HepG2 (cell line): ENCODE data around the gene FRMD3. TPM values are rescaled to one million over a fixed set of nuclear protein-coding genes. Genes with fewer than 3 reads are reported as not detected.

Experiments used
- ATAC-seq: fragments of 200-7000 bp; cut with Tn5 transposase; 3 replicates; pipeline ENCODE4 v1.9.1; 2020; ENCODE audit warnings: mild to moderate bottlenecking, moderate library complexity
- BruUV-seq: library from RNA; stranded (reverse); fragments of 400-500 nt; replicated peaks from 2 replicates; lab custom pipeline; 2021; lab: Mats Ljungman, UMichigan
- CTCF ChIA-PET: fragments of 300-600 bp; formaldehyde crosslinking; extraction: SDS; loops from one replicate; lab custom pipeline; 2021; ENCODE audit warnings: low total read pairs, inconsistent platforms, low intra/inter-chr PET ratio; lab: Yijun Ruan, JAX
- POLR2A ChIA-PET: fragments of 350-600 bp; sonication (Branson Sonifier 250); formaldehyde crosslinking; loops from one replicate; lab custom pipeline; 2020; ENCODE audit warnings: antibody characterized with exemption, inconsistent platforms; lab: Yijun Ruan, JAX
- DNase-seq: peaks from one replicate; pipeline ENCODE4 v3.0.0-alpha.2; 2015; ENCODE audit warnings: low spot score
- FAIRE-seq: peaks from 3 replicates; lab custom pipeline; 2011; peaks lifted over from hg19 to GRCh38; lab: Jason Lieb, UNC
- H2AFZ ChIP-seq: one replicate; pipeline ENCODE4 v1.6.1; 2011; ENCODE audit warnings: low read length, inconsistent platforms
- H3K27ac ChIP-seq: fragments of 300-600 bp; 3 replicates; pipeline ENCODE4 v1.8.0; 2011; ENCODE audit warnings: mixed run types, mild to moderate bottlenecking, mixed read lengths, low read length, inconsistent platforms; ENCODE audit not compliant: insufficient read depth; ENCODE audit errors: extremely low read length
- H3K27me3 ChIP-seq, 2 experiments: fragments of 200-600 bp in 1 of 2; 2 replicates in 1 of 2; 3 replicates in 1 of 2; pipeline versions ENCODE4 v1.6.0 to v1.8.0; 2011; ENCODE audit warnings: low read length in 2 of 2, mild to moderate bottlenecking in 2 of 2, moderate library complexity in 2 of 2, inconsistent platforms in 1 of 2; ENCODE audit not compliant: insufficient read depth in 2 of 2, control insufficient read depth in 1 of 2
- H3K36me3 ChIP-seq, 2 experiments: fragments of 200-600 bp in 1 of 2; replicated peaks in 1 of 2; 2 replicates in 1 of 2; 3 replicates in 1 of 2; pipeline versions ENCODE4 v1.5.1 to v1.8.0; 2011; ENCODE audit warnings: low read length in 2 of 2, inconsistent platforms in 1 of 2; ENCODE audit not compliant: insufficient read depth in 2 of 2, control insufficient read depth in 1 of 2
- H3K4me1 ChIP-seq: 2 replicates; pipeline ENCODE4 v1.5.1; 2012; ENCODE audit warnings: low read length, inconsistent platforms; ENCODE audit not compliant: insufficient read depth
- H3K4me2 ChIP-seq: 2 replicates; pipeline ENCODE4 v1.6.0; 2011; ENCODE audit warnings: low read depth, low read length, inconsistent platforms
- H3K4me3 ChIP-seq, 3 experiments: fragments of 200-600 bp in 1 of 3; sonication (generic), shearing (Covaris generic) in 1 of 3; replicated peaks in 1 of 3; 2 replicates each; pipeline ENCODE4 v1.5.1; 2011 to 2016; ENCODE audit warnings: low read length in 3 of 3, inconsistent platforms in 2 of 3, low read depth in 2 of 3, mild to moderate bottlenecking in 2 of 3, control low read depth in 1 of 3, mixed read lengths in 1 of 3; ENCODE audit not compliant: insufficient read depth in 1 of 3
- H3K79me2 ChIP-seq: one replicate; pipeline ENCODE4 v1.6.1; 2011; ENCODE audit warnings: low read length, inconsistent platforms; ENCODE audit not compliant: insufficient read depth
- H3K9ac ChIP-seq: 2 replicates; pipeline ENCODE4 v1.6.0; 2011; ENCODE audit warnings: mild to moderate bottlenecking, low read depth, low read length, inconsistent platforms; ENCODE audit not compliant: insufficient read depth
- H3K9me3 ChIP-seq: 2 replicates; pipeline ENCODE4 v1.5.1; 2012; ENCODE audit warnings: mild to moderate bottlenecking, low read length
- H4K20me1 ChIP-seq: 2 replicates; pipeline ENCODE4 v1.6.0; 2011; ENCODE audit warnings: inconsistent platforms, mild to moderate bottlenecking, low read length, moderate library complexity; ENCODE audit not compliant: insufficient read depth
- ARID2 ChIP-seq: sonication (generic); formaldehyde crosslinking; IDR thresholded peaks from 2 replicates; pipeline ENCODE4 v1.8.1; 2022; ENCODE audit warnings: mild to moderate bottlenecking, missing genetic modification reagents, borderline replicate concordance
- FOSL2 ChIP-seq: sonication (generic); formaldehyde crosslinking; IDR thresholded peaks from 2 replicates; pipeline ENCODE4 v1.4.0; 2020; ENCODE audit warnings: missing genetic modification reagents
- LCORL ChIP-seq, 2 experiments: fragments of 450-650 bp in 1 of 2; sonication (generic) in 1 of 2; formaldehyde crosslinking in 1 of 2; IDR thresholded peaks; 2 replicates each; pipeline versions ENCODE4 v1.5.0 to v1.6.1; 2017 to 2020; ENCODE audit warnings: antibody characterized with exemption in 1 of 2, missing genetic modification reagents in 1 of 2
- MYC ChIP-seq: sonication (generic); formaldehyde crosslinking; IDR thresholded peaks from 2 replicates; pipeline ENCODE4 v1.9.0; 2021; ENCODE audit warnings: missing genetic modification reagents, borderline replicate concordance
- SP2 ChIP-seq: sonication (generic); formaldehyde crosslinking; IDR thresholded peaks from 2 replicates; pipeline ENCODE4 v1.5.1; 2020; ENCODE audit warnings: mild to moderate bottlenecking, missing genetic modification reagents
- ZMAT3 ChIP-seq: sonication (generic); formaldehyde crosslinking; conservative IDR thresholded peaks from 2 replicates; pipeline ENCODE4 v1.7.0; 2021; ENCODE audit warnings: missing genetic modification reagents
- ZNF451 ChIP-seq: sonication (generic); formaldehyde crosslinking; IDR thresholded peaks from 2 replicates; pipeline ENCODE4 v1.5.0; 2020; ENCODE audit warnings: mild to moderate bottlenecking, missing genetic modification reagents
- ZNF816 ChIP-seq: sonication (generic); formaldehyde crosslinking; IDR thresholded peaks from 2 replicates; pipeline ENCODE4 v1.8.0; 2022; ENCODE audit warnings: missing genetic modification reagents, mild to moderate bottlenecking, borderline replicate concordance
- WGBS: methylation state at CpG from one replicate; pipeline ENCODE4 v1.1.6; 2017; ENCODE audit warnings: low lambda C conversion rate; 5-methylcytosine and 5-hydroxymethylcytosine counted together
- in situ Hi-C: cut with HindIII; loops from 2 replicates; pipeline ENCODE4 v1.10.0; 2017; ENCODE audit warnings: low pct_unique_long_range_greater_than_20kb; ENCODE audit not compliant: extremely low pct_ligation_motif_present
- intact Hi-C: fragments of 100-400 bp; cut with micrococcal nuclease; formaldehyde crosslinking; loops from one replicate; pipeline ENCODE4 v1.10.0; 2022; ENCODE audit not compliant: unreplicated experiment
- polyA plus RNA-seq, 8 experiments: library from polyadenylated mRNA; depleted of rRNA in 3 of 8; stranded (reverse) in 7 of 8; unstranded in 1 of 8; fragments of >200 nt; fragmentation: Illumina TruSeq in 4 of 8; extraction: Trizol in 4 of 8; gene quantifications; 2 replicates each; pipeline versions ENCODE4 v1.2.1 to v1.2.3, GENCODE V29; 2011 to 2016; ENCODE audit warnings: low read depth in 4 of 8, missing spikeins in 1 of 8, mixed read lengths in 1 of 8; ENCODE audit not compliant: insufficient read depth in 1 of 8
- total RNA-seq, 5 experiments: library from RNA; depleted of rRNA; stranded (reverse); fragments of >200 nt; fragmentation: Illumina TruSeq; extraction: Trizol; gene quantifications; 2 replicates each; pipeline ENCODE4 v1.2.3, GENCODE V29; 2016; ENCODE audit warnings: low read depth in 1 of 5
- TF ChIP-seq, protein P1 (sequence below): fragments of 450-650 bp; IDR thresholded peaks from 2 replicates; pipeline ENCODE4 v1.6.1; 2017; ENCODE audit warnings: mild to moderate bottlenecking
- TF ChIP-seq, protein P2 (sequence below): sonication (generic); formaldehyde crosslinking; IDR thresholded peaks from 2 replicates; pipeline ENCODE4 v1.8.1; 2023; ENCODE audit warnings: mild to moderate bottlenecking, missing genetic modification reagents

The FRMD3 gene
- total and polyA plus RNA-seq, 2 of the 13 experiments (the other 11 are each of a cell fraction or from before 2014, with no cell fraction given) = 3.2 to 7.7 TPM

- 39% methylated on average over 2 of the region's 3 CpGs for WGBS
- in situ Hi-C loops = no loop called here
- Histone ChIP-seq H3K4me2 (no peak overlapping the region), H3K27ac (no peak overlapping the region), H3K4me3 (no peak overlapping the region), H3K4me1 (no peaks in the 10 kb centered on the region), H3K79me2 (no peaks in the 10 kb centered on the region), H3K9ac (no peak overlapping the region), H2AFZ (no peak overlapping the region), H3K27me3 (no peaks in the 10 kb centered on the region), H4K20me1 (no peaks in the 10 kb centered on the region), H3K36me3 (no peaks in the 10 kb centered on the region), H3K9me3 (no peaks in the 10 kb centered on the region)
- no peak for ATAC-seq
- FAIRE-seq = no peak
- ChIA-PET CTCF (no interaction called here), POLR2A (no interaction called here)
- intact Hi-C loops = no loop called here
- no peak for TF ChIP-seq SP2 (CRISPR knock-in tag)
- TF ChIP-seq, protein P1, sequence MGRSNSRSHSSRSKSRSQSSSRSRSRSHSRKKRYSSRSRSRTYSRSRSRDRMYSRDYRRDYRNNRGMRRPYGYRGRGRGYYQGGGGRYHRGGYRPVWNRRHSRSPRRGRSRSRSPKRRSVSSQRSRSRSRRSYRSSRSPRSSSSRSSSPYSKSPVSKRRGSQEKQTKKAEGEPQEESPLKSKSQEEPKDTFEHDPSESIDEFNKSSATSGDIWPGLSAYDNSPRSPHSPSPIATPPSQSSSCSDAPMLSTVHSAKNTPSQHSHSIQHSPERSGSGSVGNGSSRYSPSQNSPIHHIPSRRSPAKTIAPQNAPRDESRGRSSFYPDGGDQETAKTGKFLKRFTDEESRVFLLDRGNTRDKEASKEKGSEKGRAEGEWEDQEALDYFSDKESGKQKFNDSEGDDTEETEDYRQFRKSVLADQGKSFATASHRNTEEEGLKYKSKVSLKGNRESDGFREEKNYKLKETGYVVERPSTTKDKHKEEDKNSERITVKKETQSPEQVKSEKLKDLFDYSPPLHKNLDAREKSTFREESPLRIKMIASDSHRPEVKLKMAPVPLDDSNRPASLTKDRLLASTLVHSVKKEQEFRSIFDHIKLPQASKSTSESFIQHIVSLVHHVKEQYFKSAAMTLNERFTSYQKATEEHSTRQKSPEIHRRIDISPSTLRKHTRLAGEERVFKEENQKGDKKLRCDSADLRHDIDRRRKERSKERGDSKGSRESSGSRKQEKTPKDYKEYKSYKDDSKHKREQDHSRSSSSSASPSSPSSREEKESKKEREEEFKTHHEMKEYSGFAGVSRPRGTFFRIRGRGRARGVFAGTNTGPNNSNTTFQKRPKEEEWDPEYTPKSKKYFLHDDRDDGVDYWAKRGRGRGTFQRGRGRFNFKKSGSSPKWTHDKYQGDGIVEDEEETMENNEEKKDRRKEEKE = no peak
- TF ChIP-seq ZNF451 (CRISPR knock-in tag) = no peak
- no peak for TF ChIP-seq ZMAT3 (CRISPR knock-in tag)
- TF ChIP-seq LCORL (IDR thresholded peaks at IDR 0.05) = no peak
- no peak for TF ChIP-seq LCORL (CRISPR knock-in tag; IDR thresholded peaks at IDR 0.05)
- TF ChIP-seq ZNF816 = no peak
- TF ChIP-seq, protein P2, sequence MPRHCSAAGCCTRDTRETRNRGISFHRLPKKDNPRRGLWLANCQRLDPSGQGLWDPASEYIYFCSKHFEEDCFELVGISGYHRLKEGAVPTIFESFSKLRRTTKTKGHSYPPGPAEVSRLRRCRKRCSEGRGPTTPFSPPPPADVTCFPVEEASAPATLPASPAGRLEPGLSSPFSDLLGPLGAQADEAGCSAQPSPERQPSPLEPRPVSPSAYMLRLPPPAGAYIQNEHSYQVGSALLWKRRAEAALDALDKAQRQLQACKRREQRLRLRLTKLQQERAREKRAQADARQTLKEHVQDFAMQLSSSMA (CRISPR knock-in tag) = no peak
- TF ChIP-seq ARID2 (CRISPR knock-in tag) = no peak
- TF ChIP-seq MYC = no peak
- no peak for TF ChIP-seq FOSL2 (CRISPR knock-in tag)
- no TSS peak for BruUV-seq
- DNase-seq = no peak
Observed at GRCh38 chr9:83554278-83554677, 16.1 kb upstream of the FRMD3 start.
